ENCODE measurements around the gene MACF1.
A peak's percentile ranks its signal among the peaks of the same experiment; 100 is the strongest.
"Not testable (repeated sequence)": the region's sequence is repeated elsewhere in the genome, so short reads cannot be mapped to it uniquely, and the experiment has no call there.

MACF1 gene

DNA sequence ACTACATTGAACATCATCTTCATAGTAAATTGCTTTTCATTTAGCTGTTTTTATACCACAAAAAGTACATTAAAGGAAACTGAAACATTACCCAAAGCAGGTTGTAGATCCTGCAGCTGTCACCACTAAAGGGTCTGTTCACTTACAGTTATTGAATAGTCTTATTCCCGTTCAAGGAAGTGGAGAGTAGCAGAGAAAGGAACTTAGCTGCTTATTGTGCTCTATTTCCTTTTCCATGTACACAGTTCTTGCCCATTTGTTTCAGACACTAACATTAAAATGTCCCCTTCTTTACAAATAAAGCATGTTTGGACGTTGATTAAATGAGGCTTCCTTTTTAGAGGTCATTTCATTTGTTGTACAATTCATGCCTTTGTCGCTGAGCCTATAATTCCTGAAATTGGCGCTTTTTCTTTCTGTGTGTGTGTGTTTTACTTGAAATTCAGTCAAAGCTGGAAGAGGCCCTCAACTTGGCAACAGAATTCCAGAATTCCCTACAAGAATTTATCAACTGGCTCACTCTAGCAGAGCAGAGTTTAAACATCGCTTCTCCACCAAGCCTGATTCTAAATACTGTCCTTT is 242.6 kb downstream of the MACF1 start:
- DNase-seq: no peak

GRCh38 chr1:39450041-39450440 is 245.5 kb downstream of the MACF1 start:
- not testable (repeated sequence) for DNase-seq

DNA sequence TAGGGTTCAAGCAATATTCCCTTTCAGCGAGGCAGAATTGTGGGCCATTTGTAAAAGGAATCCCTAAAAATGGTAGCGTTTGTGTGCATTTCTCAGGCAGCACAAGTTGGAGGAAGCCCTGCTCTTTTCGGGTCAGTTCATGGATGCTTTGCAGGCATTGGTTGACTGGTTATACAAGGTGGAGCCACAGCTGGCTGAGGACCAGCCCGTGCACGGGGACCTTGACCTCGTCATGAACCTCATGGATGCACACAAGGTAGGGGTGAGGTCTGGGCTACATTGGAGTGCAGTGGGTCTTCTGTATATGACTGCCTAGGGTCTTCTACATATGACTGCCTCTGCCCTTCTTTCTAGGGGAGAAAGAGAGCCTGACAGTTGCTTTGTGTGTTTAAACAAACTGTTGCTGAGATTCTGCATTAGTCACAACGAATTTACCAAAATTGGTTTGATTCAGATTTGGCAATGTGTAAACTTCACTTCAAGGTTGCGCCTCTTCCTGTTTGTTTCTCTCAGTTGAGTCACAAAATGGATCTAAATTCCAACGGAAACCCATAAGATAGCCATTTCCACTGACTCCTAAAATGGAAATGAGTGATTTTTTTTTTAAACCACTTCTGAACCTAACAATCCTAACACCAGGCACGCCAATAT is 246.6 kb downstream of the MACF1 start:
- DNase-seq: no peak

DNA sequence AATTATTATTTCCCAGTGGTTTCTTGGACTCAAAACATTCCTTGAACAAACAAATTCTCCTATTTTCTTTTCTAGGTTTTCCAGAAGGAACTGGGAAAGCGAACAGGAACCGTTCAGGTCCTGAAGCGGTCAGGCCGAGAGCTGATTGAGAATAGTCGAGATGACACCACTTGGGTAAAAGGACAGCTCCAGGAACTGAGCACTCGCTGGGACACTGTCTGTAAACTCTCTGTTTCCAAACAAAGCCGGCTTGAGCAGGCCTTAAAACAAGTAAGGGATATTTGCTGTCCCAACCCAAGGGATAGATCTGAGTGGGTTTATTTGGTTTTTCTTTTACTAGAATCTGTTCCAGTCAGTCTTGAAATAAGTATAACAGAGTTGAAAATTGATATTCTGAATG is 247.6 kb downstream of the MACF1 start:
- peak in 2 of 56 donors; percentile 7 to 14 for DNase-seq

DNA sequence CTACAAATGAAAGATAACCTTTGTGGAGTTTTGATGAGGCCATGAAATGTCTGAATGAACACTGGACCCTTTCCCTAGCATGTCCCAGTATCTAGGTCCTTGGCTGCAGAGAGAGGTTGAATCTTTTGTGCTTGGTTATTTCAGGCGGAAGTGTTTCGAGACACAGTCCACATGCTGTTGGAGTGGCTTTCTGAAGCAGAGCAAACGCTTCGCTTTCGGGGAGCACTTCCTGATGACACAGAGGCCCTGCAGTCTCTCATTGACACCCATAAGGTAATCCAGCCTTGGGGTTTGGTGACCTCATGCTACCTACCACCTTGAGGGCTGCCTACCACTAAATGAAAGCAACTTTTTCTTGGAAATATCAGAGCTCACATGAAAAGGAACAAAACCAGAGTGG is 248.0 kb downstream of the MACF1 start:
- no peak for DNase-seq

GRCh38 chr1:39453603-39454002 is 249.1 kb downstream of the MACF1 start:
- peak in 2 of 56 donors; percentile 5 to 11 for DNase-seq

DNA sequence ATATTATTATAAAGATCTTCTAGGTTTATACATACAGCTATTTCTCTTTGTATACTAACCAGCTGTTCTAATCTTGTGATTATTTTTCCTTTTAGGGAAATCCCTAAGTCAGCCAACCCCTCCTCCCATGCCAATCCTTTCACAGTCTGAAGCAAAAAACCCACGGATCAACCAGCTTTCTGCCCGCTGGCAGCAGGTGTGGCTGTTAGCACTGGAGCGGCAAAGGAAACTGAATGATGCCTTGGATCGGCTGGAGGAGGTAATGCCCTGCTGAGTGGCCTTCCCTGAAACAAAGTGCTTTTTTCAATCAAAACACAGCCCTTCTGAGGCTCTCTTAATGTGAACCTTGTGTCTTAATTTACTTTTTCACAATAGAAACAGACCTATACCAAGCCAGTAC is 254.5 kb downstream of the MACF1 start:
- DNase-seq: no peak

GRCh38 chr1:39462074-39462473 is 257.6 kb downstream of the MACF1 start:
- no peak for DNase-seq

DNA sequence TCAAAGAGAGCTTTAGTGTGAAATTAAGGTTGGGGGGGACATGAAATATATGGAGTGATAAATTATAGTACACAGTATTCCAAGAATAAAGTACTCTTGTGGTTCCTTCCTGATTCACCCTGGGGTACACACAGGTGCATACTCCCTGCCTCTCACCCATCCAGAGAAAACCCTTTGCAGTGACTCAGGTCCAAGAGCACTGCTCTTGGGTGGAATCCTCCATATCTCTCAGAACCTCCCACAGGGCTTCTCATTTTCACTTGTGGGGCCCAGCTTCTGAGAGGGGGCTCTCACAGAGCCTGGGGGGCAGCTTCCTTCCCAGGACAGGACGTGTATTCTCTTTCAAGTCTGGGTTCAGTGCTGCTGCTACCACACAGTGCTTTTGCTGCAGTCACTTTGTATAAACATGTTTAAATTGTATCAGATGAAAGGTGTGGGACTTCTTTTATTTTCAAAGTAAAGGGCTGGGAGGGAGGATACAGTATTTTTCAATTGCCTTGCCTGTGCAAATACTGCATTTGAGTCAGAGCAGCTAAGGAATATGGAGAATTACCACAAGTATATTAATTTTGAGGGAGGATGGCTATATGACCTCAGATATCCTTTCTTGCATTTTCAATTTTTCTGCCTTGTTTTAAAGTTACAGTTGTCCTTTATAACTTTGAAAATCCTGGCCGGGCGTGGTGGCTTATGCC is 262.1 kb downstream of the MACF1 start:
- no peak for DNase-seq

GRCh38 chr1:39467108-39467720 is 262.7 kb downstream of the MACF1 start:
- not testable (repeated sequence) for DNase-seq

GRCh38 chr1:39469150-39469549 is 264.7 kb downstream of the MACF1 start:
- no peak for DNase-seq

DNA sequence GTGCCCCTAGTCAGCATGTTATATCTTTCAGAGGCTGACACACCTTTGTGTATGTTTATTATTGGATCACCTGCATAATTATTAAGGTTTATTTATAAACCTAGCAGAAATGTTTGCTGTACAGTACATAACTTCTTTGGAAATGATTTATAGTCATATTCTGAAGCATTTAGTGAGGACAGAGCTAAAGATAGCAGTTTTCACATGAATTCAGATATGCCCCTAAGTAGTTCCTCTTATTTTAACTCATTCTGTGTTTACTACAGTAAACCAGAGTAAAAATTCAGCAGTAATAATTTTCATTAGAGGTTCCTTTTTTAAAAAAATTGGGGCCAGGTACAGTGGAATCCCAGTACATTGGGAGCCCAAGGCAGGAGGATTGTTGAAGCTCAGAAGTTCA is 265.5 kb downstream of the MACF1 start:
- no peak for DNase-seq

- DNase-seq: no peak
Measured at GRCh38 chr1:39472826-39473225, 268.3 kb downstream of the MACF1 start.

- no peak for DNase-seq
Measured at GRCh38 chr1:39473324-39473723, 268.8 kb downstream of the MACF1 start.

DNA sequence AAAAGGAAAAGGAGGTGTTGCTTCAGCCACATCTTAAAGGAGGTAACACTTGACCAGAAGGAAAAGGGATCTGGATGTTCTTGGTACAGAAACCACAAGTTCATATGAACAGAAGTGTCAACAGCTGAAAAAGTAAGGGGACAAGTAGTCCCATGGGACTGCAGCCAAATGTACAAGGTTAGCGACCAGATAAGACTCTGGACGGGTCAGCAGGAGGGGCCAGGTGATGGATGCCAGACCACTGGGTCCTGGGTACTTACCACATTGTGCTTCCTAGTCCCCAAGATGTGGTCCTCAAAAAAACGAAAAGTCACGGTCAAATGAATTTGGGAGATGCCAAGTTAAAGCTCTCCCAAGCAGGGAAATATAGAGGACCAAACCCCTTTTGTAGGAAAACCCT is 270.3 kb downstream of the MACF1 start:
- no peak for DNase-seq

DNA sequence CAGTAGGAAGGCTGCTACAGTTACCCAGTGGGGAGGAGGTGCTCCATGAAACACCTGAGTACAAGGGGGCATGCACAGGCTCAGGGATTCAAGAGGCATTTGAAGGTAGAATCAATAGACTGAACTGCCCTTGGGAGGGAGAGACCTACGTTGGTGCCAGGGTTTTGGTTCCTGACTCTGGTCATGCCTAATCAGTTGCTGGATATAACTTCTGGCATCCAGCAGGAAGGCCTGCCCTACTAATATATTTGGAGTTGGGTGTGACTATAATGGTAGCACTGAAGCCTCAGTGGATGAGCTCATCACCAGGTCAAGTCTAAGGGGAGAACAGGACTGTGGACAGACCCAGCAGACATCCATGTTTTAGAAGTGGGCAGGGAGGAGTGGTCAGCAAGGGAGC is 271.1 kb downstream of the MACF1 start:
- not testable (repeated sequence) for DNase-seq

DNA sequence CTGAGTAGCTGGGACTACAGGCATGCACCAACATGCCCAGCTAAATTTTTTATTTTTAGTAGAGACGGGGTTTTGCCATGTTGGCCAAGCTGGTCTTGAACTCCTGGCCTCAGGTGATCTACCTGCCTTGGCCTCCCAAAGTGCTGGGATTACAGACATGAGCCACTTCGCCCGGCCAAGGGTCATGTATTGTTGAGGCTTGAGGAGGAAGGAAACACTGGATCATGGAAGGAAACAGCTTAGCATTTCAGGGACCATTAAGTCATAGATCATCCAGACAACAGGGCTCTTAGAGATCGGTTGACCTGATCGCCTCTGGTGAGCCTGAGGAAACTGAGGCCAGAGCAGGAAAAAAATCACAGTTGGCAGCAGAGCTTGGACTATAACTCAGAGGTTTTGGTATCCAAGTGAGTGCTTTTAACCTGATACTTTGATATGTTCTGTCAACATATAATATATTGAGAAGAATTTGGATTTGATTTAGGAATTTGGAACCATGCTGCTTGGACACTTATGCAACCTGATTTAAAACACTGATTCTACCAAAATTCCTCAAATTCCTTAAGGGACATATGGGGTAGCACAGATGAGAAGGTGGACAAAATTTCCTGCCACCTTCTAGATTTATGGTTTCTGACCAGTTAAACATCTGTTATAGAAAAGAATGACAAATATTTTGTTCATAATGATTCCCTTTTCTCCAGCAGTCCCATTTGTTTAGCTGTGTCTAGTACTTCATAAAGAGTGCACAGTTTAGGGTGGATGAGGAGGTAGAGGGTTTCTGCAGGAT is 273.8 kb downstream of the MACF1 start:
- DNase-seq: no peak

- DNase-seq: no peak
Measured at GRCh38 chr1:39481289-39481688, 276.8 kb downstream of the MACF1 start.

- no peak for DNase-seq
Measured at GRCh38 chr1:39483276-39483675, 278.8 kb downstream of the MACF1 start.

GRCh38 chr1:39484564-39484963 is 280.1 kb downstream of the MACF1 start:
- DNase-seq: no peak

- DNase-seq: peak in 21 of 56 donors; percentile 17 to 66 (median 37)
Measured at GRCh38 chr1:39485046-39485803, 280.7 kb downstream of the MACF1 start.

All from amygdala (tissue), 56 donors.